A549 (cell line): ENCODE results near the gene RNF40.

ENCODE experiments used
- CEBPB ChIP-seq, 2 experiments: fragments of >200 bp in 1 of 2; sonication (Bioruptor Twin) in 1 of 2; formaldehyde crosslinking in 1 of 2; IDR thresholded peaks; 2 replicates each; pipeline ENCODE4 v1.6.1; 2012 to 2016
- CTCF ChIP-seq: fragments of >200 bp; sonication (Bioruptor Twin); formaldehyde crosslinking; IDR thresholded peaks from 3 replicates; pipeline ENCODE4 v1.5.1; 2016
- PBX3 ChIP-seq: IDR thresholded peaks from 2 replicates; pipeline ENCODE4 v1.6.1; 2012
- PHF8 ChIP-seq: fragments of 200-600 bp; sonication (generic); IDR thresholded peaks from 2 replicates; pipeline ENCODE4 v1.6.1; 2016; ENCODE audit warnings: low read depth, mild to moderate bottlenecking, antibody characterized with exemption, moderate library complexity, borderline replicate concordance
- POLR2A ChIP-seq: IDR thresholded peaks from 2 replicates; pipeline ENCODE4 v1.6.1; 2012; ENCODE audit warnings: mild to moderate bottlenecking, low read length
- RCOR1 ChIP-seq: fragments of 150-350 bp; IDR thresholded peaks from 2 replicates; pipeline ENCODE4 v1.6.1; 2014; ENCODE audit warnings: antibody characterized with exemption, low read length, low read depth
- REST ChIP-seq: fragments of 200-600 bp; sonication (generic); IDR thresholded peaks from 2 replicates; pipeline ENCODE4 v1.6.1; 2016; ENCODE audit warnings: antibody characterized with exemption, mild to moderate bottlenecking, moderate library complexity
- SMC3 ChIP-seq: fragments of >200 bp; sonication (Bioruptor Twin); formaldehyde crosslinking; IDR thresholded peaks from 3 replicates; pipeline ENCODE4 v1.6.1; 2018; ENCODE audit warnings: inconsistent platforms
- TFCP2L1 ChIP-seq: fragments of 250-450 bp; sonication (Bioruptor Pico); IDR thresholded peaks from 2 replicates; pipeline ENCODE4 v1.5.0; 2021; ENCODE audit warnings: mild to moderate bottlenecking
- USF2 ChIP-seq: fragments of 450-650 bp; IDR thresholded peaks from 2 replicates; pipeline ENCODE4 v1.6.1; 2014; ENCODE audit warnings: antibody characterized with exemption

- TF ChIP-seq CTCF, result no peak
- TF ChIP-seq PHF8, result no peak
- no peak for TF ChIP-seq POLR2A
- no peak for TF ChIP-seq CEBPB (IDR thresholded peaks at IDR 0.05)
- no peak for TF ChIP-seq SMC3
- TF ChIP-seq REST, result no peak
- no peak for TF ChIP-seq RCOR1
- no peak for TF ChIP-seq PBX3
- no peak for TF ChIP-seq TFCP2L1 (CRISPR knock-in tag)
- TF ChIP-seq USF2, result no peak
Measured at GRCh38 chr16:30748634-30749445, 13.3 kb upstream of the RNF40 start.
